Measurements from ENCODE around the gene ARL13B. TPM values are rescaled to one million over a fixed set of nuclear protein-coding genes. Genes with fewer than 3 reads are reported as not detected.

ARL13B gene
- polyA plus RNA-seq, 1 donor, result 7.9 TPM

DNA sequence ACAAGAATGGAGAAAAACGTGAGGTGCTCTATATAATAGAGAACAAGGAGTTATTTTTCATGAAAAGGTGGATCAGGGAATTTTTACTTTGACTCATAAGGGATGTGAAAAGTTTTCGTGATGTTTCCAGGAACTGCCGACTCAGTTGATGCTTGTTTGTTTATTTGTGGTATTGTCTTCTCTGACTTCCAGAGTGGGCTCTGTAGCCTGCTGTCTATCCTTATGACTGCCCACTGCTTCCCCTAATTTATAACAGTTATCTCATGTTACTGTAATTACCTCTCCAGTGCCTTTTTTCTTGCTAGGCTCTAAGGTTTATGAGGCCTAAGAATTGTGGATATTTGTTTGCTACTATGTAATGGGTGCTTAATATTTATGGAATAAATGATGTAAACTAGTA, 12.3 kb downstream of the ARL13B start:
- 100% methylated on average over 1 of the region's 3 CpGs for whole genome bisulfite sequencing (ENCODE audit: insufficient coverage, low lambda C conversion rate)

DNA sequence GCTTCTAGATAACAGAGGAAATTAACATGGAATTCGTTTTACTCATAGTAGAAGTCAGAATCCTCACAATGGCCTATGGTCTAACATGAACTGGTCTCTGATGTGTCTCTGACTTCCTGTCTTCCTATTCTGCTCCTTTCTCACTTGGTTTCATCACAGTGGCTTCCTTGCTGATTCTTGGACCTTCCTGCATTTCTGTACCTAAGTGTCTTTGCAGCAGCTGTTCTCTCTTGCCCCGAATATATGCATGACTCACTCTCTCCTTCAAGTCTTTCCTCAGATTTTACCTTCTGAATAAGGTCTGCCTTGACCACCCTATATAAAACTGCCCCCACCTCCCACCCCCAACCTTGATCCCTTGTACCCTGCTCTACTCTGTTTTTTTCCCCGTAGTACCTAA, 14.1 kb downstream of the ARL13B start:
- Histone ChIP-seq H3K4me3 (ENCODE audit: low read length) (no peak overlapping the region), H3K27me3 (ENCODE audit: control insufficient read depth, insufficient read depth, low read length) (no peaks in the 10 kb centered on the region), H3K36me3 (ENCODE audit: control insufficient read depth, insufficient read depth, low read length) (peaks cover 4% of the 10 kb centered on the region), H3K27ac (ENCODE audit: low read length) (no peak overlapping the region), H3K9me3 (ENCODE audit: control insufficient read depth, low read depth, low read length) (no peaks in the 10 kb centered on the region), H3K4me1 (ENCODE audit: control insufficient read depth, insufficient read depth, low read length) (no peaks in the 10 kb centered on the region)
- 100% methylated on average over 1 of the region's 3 CpGs for WGBS (ENCODE audit: insufficient coverage, low lambda C conversion rate)
- no peak for DNase-seq

More for the DNA sequence above, 12.3 kb downstream of the ARL13B start:
- H3K9me3 ChIP-seq (ENCODE audit: control insufficient read depth, low read depth, low read length), result no peaks in the 10 kb centered on the region
- no peak overlapping the region for H3K4me3 ChIP-seq (ENCODE audit: low read length)
- peaks cover 4% of the 10 kb centered on the region for H3K36me3 ChIP-seq (ENCODE audit: control insufficient read depth, insufficient read depth, low read length)
- no peak overlapping the region for H3K27ac ChIP-seq (ENCODE audit: low read length)
- H3K4me1 ChIP-seq (ENCODE audit: control insufficient read depth, insufficient read depth, low read length), result no peaks in the 10 kb centered on the region
- no peaks in the 10 kb centered on the region for H3K27me3 ChIP-seq (ENCODE audit: control insufficient read depth, insufficient read depth, low read length)
- no peak for DNase-seq

DNA sequence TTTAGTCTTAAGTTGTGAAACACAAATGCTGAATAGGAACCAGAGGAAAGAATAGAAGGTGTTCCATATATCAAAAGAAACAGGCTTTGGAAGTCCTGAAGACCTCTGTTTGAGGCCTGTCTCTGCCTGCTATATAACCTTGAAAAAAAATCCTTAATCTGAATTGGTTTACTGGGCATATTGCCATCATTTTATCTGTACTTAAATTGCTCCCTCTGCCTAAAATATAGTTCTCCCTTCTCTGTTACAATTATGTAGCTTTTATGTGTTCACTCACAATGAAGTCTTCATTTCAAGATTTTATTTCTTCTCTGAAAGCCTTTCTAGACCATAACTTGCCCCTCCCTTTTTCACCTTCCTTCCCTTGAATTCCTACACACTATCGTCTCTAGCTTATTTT, 21.2 kb downstream of the ARL13B start:
- Histone ChIP-seq H3K36me3 (ENCODE audit: control insufficient read depth, insufficient read depth, low read length) (peaks cover 4% of the 10 kb centered on the region), H3K9me3 (ENCODE audit: control insufficient read depth, low read depth, low read length) (no peaks in the 10 kb centered on the region), H3K4me1 (ENCODE audit: control insufficient read depth, insufficient read depth, low read length) (no peaks in the 10 kb centered on the region), H3K27ac (ENCODE audit: low read length) (no peak overlapping the region), H3K4me3 (ENCODE audit: low read length) (no peak overlapping the region), H3K27me3 (ENCODE audit: control insufficient read depth, insufficient read depth, low read length) (no peaks in the 10 kb centered on the region)
- 90% methylated on average over 1 of the region's 1 CpG for WGBS (ENCODE audit: insufficient coverage, low lambda C conversion rate)
- no peak for DNase-seq

DNA sequence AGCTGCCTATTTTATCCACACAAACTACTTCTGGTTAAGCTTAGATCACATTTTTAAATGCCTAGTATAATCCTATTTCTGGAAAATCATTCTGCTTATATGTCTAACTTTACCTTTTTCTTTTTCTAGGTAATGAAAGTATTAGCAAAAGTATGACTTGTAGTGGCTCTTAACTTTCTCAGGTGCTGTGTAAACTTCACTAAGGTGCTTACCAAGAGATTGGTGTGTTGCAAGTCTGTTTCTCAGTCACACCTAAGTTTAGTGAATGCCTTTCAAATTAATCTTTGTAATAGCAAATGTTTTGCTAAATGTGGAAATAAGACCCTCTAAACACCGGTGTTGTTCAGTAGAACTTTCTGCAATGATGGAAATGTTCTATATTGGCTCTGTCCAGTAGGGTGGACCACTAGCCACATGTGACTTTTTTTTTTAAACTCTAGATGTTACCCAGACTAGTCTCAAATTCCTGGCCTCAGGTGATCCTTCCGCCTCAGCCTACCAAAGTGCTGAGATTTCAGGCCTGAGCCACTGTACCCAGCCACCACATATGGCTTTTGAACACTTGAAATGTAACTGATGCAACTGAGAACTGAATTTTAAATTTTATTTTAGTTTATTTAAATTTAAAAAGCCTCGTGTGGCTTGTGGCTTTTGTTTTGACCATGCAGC, 22.0 kb downstream of the ARL13B start:
- Histone ChIP-seq H3K4me3 (ENCODE audit: low read length) (no peak overlapping the region), H3K27me3 (ENCODE audit: control insufficient read depth, insufficient read depth, low read length) (no peaks in the 10 kb centered on the region), H3K9me3 (ENCODE audit: control insufficient read depth, low read depth, low read length) (no peaks in the 10 kb centered on the region), H3K4me1 (ENCODE audit: control insufficient read depth, insufficient read depth, low read length) (no peaks in the 10 kb centered on the region), H3K36me3 (ENCODE audit: control insufficient read depth, insufficient read depth, low read length) (no peaks in the 10 kb centered on the region), H3K27ac (ENCODE audit: low read length) (no peak overlapping the region)
- DNase-seq, result no peak
- 100% methylated on average over 2 of the region's 3 CpGs for WGBS (ENCODE audit: insufficient coverage, low lambda C conversion rate)

DNA sequence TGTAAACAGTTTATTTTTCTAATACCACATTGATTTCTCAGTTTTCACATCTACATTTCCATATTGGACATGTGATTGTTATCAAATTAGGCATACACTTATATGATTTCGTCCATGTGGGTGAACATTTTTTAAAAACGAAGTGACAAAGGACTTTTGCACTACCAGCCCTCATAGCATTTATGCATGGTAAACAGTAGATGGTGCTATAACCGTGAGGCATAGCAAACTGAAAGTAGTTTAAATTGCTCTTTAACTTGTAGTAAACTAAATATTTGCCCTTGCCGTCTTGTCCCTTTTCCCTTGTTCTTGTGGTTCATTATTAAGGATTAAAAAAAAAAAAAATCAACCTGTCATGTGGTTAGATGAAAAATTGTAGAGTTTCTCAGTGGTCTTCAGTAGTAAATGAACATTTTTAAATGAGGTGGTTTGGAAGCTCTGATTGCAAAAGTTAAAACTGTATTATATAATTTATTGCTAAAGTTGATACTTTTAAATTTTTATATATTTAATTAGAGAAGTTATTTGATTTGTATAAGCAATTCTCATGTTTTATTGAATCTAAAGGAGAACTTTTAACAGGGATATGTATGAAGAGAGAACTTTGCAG, 24.5 kb downstream of the ARL13B start:
- DNase-seq, result peak; percentile 28 to 43
- Histone ChIP-seq H3K4me3 (ENCODE audit: low read length) (no peak overlapping the region), H3K36me3 (ENCODE audit: control insufficient read depth, insufficient read depth, low read length) (no peaks in the 10 kb centered on the region), H3K27me3 (ENCODE audit: control insufficient read depth, insufficient read depth, low read length) (no peaks in the 10 kb centered on the region), H3K27ac (ENCODE audit: low read length) (no peak overlapping the region), H3K4me1 (ENCODE audit: control insufficient read depth, insufficient read depth, low read length) (no peaks in the 10 kb centered on the region), H3K9me3 (ENCODE audit: control insufficient read depth, low read depth, low read length) (no peaks in the 10 kb centered on the region)
- 0% methylated on average over 1 of the region's 4 CpGs for WGBS (ENCODE audit: insufficient coverage, low lambda C conversion rate)

DNA sequence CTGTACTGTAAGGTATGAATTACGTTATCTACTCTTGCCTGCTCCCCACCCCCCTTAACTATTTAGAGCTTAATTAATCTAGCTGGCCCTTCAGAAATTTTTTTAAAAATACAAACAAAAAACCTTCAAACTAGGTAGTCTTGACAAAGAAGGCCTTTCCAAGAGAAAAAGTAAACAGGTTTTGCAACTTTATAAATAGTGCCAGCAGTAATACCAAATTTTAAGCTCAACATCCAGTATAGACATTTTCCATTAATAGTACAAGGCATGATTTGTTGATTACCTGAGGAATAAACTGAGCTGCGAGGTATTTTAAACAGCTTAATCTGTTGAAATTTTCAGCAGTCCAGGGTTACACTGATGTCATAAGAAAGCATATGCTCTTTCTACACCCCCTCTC, 28.3 kb downstream of the ARL13B start:
- Histone ChIP-seq H3K27ac (ENCODE audit: low read length) (no peak overlapping the region), H3K4me1 (ENCODE audit: control insufficient read depth, insufficient read depth, low read length) (no peaks in the 10 kb centered on the region), H3K9me3 (ENCODE audit: control insufficient read depth, low read depth, low read length) (no peaks in the 10 kb centered on the region), H3K27me3 (ENCODE audit: control insufficient read depth, insufficient read depth, low read length) (no peaks in the 10 kb centered on the region), H3K36me3 (ENCODE audit: control insufficient read depth, insufficient read depth, low read length) (no peaks in the 10 kb centered on the region), H3K4me3 (ENCODE audit: low read length) (no peak overlapping the region)
- 100% methylated on average over 1 of the region's 2 CpGs for WGBS (ENCODE audit: insufficient coverage, low lambda C conversion rate)
- no peak for DNase-seq

DNA sequence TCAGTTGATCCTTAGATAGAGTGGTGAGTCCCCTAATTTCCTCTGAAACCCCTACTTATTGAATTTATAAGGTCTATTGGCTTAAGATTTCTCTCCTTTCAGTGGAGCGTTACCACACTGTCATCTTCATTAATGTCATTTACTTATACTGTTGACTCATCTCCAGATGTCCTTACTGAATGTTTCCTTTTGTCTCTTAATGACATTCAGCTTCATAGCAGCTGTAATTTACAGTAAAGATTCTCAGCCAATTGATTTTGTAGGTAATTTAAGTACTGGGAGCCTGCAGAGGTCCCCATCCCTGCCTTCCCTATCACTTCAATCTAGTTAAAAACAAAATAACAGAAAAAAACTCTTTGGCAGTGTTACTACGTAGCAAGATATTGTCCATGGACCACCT, 29.7 kb downstream of the ARL13B start:
- no peaks in the 10 kb centered on the region for H3K36me3 ChIP-seq (ENCODE audit: control insufficient read depth, insufficient read depth, low read length)
- no peaks in the 10 kb centered on the region for H3K4me1 ChIP-seq (ENCODE audit: control insufficient read depth, insufficient read depth, low read length)
- H3K9me3 ChIP-seq (ENCODE audit: control insufficient read depth, low read depth, low read length), result no peaks in the 10 kb centered on the region
- DNase-seq, result no peak
- no peak overlapping the region for H3K27ac ChIP-seq (ENCODE audit: low read length)
- H3K27me3 ChIP-seq (ENCODE audit: control insufficient read depth, insufficient read depth, low read length), result no peaks in the 10 kb centered on the region
- H3K4me3 ChIP-seq (ENCODE audit: low read length), result no peak overlapping the region
- WGBS (ENCODE audit: insufficient coverage, low lambda C conversion rate), result 100% methylated on average over 1 of the region's 2 CpGs

DNA sequence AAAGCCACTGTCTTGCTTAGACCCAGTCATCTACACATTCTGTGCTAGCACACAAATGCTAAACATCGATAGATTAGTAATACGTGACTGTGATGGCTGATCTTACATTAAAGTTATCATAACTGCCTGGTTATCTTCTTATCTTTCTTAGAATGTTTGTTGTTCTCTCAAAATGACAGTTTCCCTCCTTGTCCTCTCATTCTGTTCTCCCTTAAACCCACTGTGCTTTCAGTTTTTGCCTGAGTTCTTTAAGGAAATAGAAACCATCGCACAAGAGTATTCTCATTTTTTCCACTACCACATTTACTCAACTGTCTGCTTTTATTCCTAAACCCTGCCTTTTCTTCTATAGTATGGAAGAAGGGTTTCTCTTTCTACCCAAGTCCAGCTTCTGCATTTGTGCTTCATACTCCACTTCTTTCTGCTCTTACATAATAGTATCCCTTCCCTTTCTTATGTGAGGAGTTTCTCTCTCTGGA, 31.3 kb downstream of the ARL13B start:
- Histone ChIP-seq H3K4me1 (ENCODE audit: control insufficient read depth, insufficient read depth, low read length) (no peaks in the 10 kb centered on the region), H3K36me3 (ENCODE audit: control insufficient read depth, insufficient read depth, low read length) (no peaks in the 10 kb centered on the region), H3K9me3 (ENCODE audit: control insufficient read depth, low read depth, low read length) (no peaks in the 10 kb centered on the region), H3K4me3 (ENCODE audit: low read length) (no peak overlapping the region), H3K27me3 (ENCODE audit: control insufficient read depth, insufficient read depth, low read length) (no peaks in the 10 kb centered on the region), H3K27ac (ENCODE audit: low read length) (no peak overlapping the region)
- DNase-seq, result no peak
- WGBS (ENCODE audit: insufficient coverage, low lambda C conversion rate), result 72% methylated on average over 2 of the region's 3 CpGs

DNA sequence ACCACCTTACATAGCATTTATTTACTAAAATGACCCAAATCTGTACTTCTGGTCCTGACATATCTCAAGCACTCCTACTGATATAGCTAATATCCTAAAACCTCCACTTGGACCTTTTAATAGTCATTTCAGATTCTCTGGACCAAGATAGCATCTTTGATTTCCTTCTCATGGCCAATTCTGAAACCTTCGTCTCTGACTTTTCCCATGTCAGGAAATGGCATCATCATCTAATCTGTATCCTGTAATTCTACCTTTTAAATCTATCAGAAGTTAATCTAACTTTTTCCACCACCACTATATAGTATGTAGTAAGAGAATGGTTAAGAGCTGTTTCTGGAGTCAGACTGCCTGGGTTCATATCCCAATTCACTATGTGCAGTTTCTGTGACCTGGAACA, 32.2 kb downstream of the ARL13B start:
- H3K4me3 ChIP-seq (ENCODE audit: low read length), result no peak overlapping the region
- H3K27me3 ChIP-seq (ENCODE audit: control insufficient read depth, insufficient read depth, low read length), result no peaks in the 10 kb centered on the region
- no peak for DNase-seq
- H3K27ac ChIP-seq (ENCODE audit: low read length), result no peak overlapping the region
- no peaks in the 10 kb centered on the region for H3K4me1 ChIP-seq (ENCODE audit: control insufficient read depth, insufficient read depth, low read length)
- no peaks in the 10 kb centered on the region for H3K36me3 ChIP-seq (ENCODE audit: control insufficient read depth, insufficient read depth, low read length)
- H3K9me3 ChIP-seq (ENCODE audit: control insufficient read depth, low read depth, low read length), result no peaks in the 10 kb centered on the region
- WGBS (ENCODE audit: insufficient coverage, low lambda C conversion rate), result 83% methylated on average over 1 of the region's 1 CpG

DNA sequence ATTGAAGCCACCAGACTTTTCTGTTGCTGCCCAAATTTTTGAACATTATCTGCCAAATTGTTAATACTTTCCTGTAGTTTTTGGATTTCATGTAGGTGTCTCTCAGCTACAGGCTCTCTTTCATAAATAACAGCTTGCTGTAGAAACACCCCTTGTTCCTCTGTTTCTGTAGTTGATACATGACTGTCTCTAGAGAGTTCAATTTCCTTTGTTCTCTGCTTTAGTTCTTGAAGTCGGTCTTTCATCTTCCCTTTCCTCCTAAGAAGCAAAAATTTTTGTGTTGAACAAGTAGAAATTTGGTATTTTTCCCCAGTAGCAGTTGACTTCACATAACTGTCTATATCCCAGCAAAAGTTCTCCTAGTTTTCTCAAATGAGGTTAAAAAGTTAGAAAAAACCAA, 35.1 kb downstream of the ARL13B start:
- H3K36me3 ChIP-seq (ENCODE audit: control insufficient read depth, insufficient read depth, low read length), result no peaks in the 10 kb centered on the region
- H3K9me3 ChIP-seq (ENCODE audit: control insufficient read depth, low read depth, low read length), result no peaks in the 10 kb centered on the region
- H3K4me1 ChIP-seq (ENCODE audit: control insufficient read depth, insufficient read depth, low read length), result no peaks in the 10 kb centered on the region
- WGBS (ENCODE audit: insufficient coverage, low lambda C conversion rate), result 100% methylated on average over 1 of the region's 1 CpG
- H3K27me3 ChIP-seq (ENCODE audit: control insufficient read depth, insufficient read depth, low read length), result no peaks in the 10 kb centered on the region
- no peak for DNase-seq
- H3K4me3 ChIP-seq (ENCODE audit: low read length), result no peak overlapping the region
- H3K27ac ChIP-seq (ENCODE audit: low read length), result no peak overlapping the region

DNA sequence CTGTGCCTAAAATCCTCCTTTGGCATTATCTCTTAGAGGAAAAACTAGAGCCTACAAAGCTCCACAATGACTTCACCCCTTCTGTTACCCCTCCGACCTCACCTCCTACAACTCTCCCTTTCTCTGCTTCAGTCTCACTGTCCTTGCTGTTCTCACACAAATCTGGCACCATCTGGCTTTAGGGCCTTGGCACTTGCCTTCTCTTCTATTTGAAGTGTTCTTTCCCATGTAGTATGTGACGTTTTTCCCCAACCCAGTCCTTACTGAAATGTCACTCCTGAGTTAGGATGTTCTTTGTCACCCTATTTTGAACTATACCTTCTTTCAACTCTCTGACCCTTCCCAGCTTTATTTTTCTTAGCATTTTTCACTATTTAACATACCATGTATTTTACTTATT, 39.7 kb downstream of the ARL13B start:
- H3K36me3 ChIP-seq (ENCODE audit: control insufficient read depth, insufficient read depth, low read length), result no peaks in the 10 kb centered on the region
- H3K4me1 ChIP-seq (ENCODE audit: control insufficient read depth, insufficient read depth, low read length), result no peaks in the 10 kb centered on the region
- no peak for DNase-seq
- H3K27me3 ChIP-seq (ENCODE audit: control insufficient read depth, insufficient read depth, low read length), result no peaks in the 10 kb centered on the region
- H3K9me3 ChIP-seq (ENCODE audit: control insufficient read depth, low read depth, low read length), result no peaks in the 10 kb centered on the region
- no peak overlapping the region for H3K27ac ChIP-seq (ENCODE audit: low read length)
- WGBS (ENCODE audit: insufficient coverage, low lambda C conversion rate), result 100% methylated on average over 1 of the region's 2 CpGs
- no peak overlapping the region for H3K4me3 ChIP-seq (ENCODE audit: low read length)
